WI38 (cell line): ENCODE data around the gene PSIP1.
"Not testable (repeated sequence)": the region's sequence is repeated elsewhere in the genome, so short reads cannot be mapped to it uniquely, and the experiment has no call there.

Experiments
- H3K4me3 ChIP-seq: 2 replicates; pipeline ENCODE4 v1.5.1; 2011; ENCODE audit warnings: low read depth, mild to moderate bottlenecking, control low read depth, low read length
- TF ChIP-seq, protein P1 (sequence below): IDR thresholded peaks from 2 replicates; pipeline ENCODE4 v1.5.1; 2012; ENCODE audit warnings: low read depth, mild to moderate bottlenecking, control low read depth, low read length

The PSIP1 gene

DNA sequence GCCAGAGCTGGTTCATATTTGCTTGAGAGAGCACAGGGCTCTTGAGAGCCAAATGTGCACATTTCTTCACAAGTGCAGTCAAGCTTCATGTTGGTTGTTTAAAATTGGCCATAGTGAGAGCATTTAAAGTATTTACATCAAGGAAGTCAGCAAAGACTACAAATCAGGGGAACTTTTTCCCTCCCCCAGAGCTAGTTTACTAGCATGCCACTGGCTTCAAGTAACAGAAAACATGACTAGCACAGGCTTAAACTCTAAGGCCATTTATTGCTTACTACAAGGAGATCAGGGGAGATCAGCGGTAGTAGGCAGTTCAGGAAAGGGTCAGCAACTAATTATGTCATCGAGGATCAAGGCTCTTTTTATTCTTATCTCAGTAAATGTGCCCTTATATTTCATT is 31.1 kb upstream of the PSIP1 start:
- TF ChIP-seq, protein P1, sequence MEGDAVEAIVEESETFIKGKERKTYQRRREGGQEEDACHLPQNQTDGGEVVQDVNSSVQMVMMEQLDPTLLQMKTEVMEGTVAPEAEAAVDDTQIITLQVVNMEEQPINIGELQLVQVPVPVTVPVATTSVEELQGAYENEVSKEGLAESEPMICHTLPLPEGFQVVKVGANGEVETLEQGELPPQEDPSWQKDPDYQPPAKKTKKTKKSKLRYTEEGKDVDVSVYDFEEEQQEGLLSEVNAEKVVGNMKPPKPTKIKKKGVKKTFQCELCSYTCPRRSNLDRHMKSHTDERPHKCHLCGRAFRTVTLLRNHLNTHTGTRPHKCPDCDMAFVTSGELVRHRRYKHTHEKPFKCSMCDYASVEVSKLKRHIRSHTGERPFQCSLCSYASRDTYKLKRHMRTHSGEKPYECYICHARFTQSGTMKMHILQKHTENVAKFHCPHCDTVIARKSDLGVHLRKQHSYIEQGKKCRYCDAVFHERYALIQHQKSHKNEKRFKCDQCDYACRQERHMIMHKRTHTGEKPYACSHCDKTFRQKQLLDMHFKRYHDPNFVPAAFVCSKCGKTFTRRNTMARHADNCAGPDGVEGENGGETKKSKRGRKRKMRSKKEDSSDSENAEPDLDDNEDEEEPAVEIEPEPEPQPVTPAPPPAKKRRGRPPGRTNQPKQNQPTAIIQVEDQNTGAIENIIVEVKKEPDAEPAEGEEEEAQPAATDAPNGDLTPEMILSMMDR: no peak
- H3K4me3 ChIP-seq: no peak overlapping the region

- TF ChIP-seq, protein P1: no peak
- H3K4me3 ChIP-seq: no peak overlapping the region
Observed at GRCh38 chr9:15531380-15531779, 20.6 kb upstream of the PSIP1 start.

GRCh38 chr9:15529566-15530324 is 19.0 kb upstream of the PSIP1 start:
- H3K4me3 ChIP-seq: no peak overlapping the region
- TF ChIP-seq, protein P1: no peak

DNA sequence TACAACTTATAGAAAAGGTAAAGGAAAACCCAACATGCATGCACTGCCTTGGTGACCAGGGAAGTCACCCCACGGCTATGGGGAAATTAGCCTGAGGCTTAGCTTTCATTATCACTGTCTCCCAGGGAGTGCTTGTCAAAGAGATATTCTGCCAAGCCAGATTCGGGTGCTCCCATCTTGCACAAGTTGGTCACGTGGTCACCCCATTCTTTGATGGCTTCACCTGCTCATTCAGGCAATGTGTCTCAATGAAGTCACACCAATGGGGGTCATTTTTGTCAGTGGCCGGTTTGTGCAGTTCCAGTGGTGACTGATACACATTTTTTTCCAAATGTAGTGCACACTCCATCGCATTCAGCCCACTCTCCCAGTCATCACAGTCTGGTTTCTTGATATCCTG is 16.3 kb upstream of the PSIP1 start:
- H3K4me3 ChIP-seq: not testable (repeated sequence)

- TF ChIP-seq, protein P1: no peak
- H3K4me3 ChIP-seq: no peak overlapping the region
Observed at GRCh38 chr9:15525958-15526357, 15.2 kb upstream of the PSIP1 start.

DNA sequence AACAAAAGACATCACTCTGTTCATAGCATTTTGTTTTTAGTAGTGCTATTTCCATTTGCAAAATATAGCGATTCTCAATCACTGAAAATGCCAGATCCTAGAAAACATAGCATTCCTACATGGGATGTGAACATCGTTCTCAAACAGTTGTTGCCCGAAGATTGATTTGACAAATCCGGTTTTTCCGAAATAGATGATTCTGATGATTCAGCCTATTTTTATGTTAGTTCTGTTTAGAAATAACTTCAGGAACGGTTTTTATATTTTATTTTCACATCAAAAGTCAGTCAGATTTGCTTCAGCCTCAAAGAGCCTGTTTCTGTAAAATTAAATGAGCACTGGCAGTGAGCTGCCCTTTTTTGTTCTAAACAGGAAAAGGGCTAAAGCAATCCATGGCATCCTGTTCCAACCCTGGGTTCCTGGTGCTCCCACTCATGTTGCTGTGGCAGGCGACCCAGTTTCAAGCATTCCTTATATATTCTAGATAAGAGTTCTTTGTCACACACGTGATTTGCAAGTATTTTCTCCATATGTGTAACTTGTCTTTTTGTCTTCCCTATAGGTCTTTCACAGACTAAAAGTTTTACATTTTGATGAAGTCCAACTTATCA is 14.2 kb upstream of the PSIP1 start:
- no peak overlapping the region for H3K4me3 ChIP-seq
- TF ChIP-seq, protein P1: no peak

GRCh38 chr9:15522130-15522755 is 11.5 kb upstream of the PSIP1 start:
- no peak overlapping the region for H3K4me3 ChIP-seq
- TF ChIP-seq, protein P1: no peak
